Calu3 (cell line): Measurements from ENCODE around the gene STK36. TPM values are rescaled to one million over a fixed set of nuclear protein-coding genes. Genes with fewer than 3 reads are reported as not detected.

Source experiments
- BruUV-seq: library from RNA; stranded (reverse); fragments of 400-500 nt; replicated peaks from 2 replicates; lab custom pipeline; 2021; lab: Mats Ljungman, UMichigan
- CTCF ChIA-PET: fragments of 300-600 bp; sonication (Branson Sonifier 250); formaldehyde crosslinking; loops from one replicate; lab custom pipeline; 2022; ENCODE audit warnings: antibody characterized with exemption; lab: Charles Lee
- DNase-seq: peaks from one replicate; pipeline ENCODE4 v3.0.0; 2022
- H3K27ac Mint-ChIP-seq: one replicate; pipeline ENCODE4 v1.8.0; 2022; ENCODE audit warnings: mixed read lengths; ENCODE audit not compliant: unreplicated experiment
- H3K27me3 Mint-ChIP-seq: one replicate; pipeline ENCODE4 v1.8.0; 2022; ENCODE audit warnings: mixed read lengths; ENCODE audit not compliant: unreplicated experiment
- H3K36me3 Mint-ChIP-seq: one replicate; pipeline ENCODE4 v1.8.0; 2022; ENCODE audit warnings: mild to moderate bottlenecking, moderate library complexity, mixed read lengths; ENCODE audit not compliant: insufficient read depth, unreplicated experiment
- H3K4me1 Mint-ChIP-seq: one replicate; pipeline ENCODE4 v1.8.0; 2022; ENCODE audit warnings: mild to moderate bottlenecking, low read depth, mixed read lengths; ENCODE audit not compliant: unreplicated experiment
- H3K4me3 Mint-ChIP-seq: one replicate; pipeline ENCODE4 v1.8.0; 2022; ENCODE audit warnings: mild to moderate bottlenecking, low read depth, moderate library complexity, mixed read lengths; ENCODE audit not compliant: unreplicated experiment
- H3K9me3 Mint-ChIP-seq: one replicate; pipeline ENCODE4 v1.8.0; 2022; ENCODE audit warnings: low read depth, mixed read lengths; ENCODE audit not compliant: unreplicated experiment
- CTCF ChIP-seq: fragments of 200-600 bp; IDR thresholded peaks from one replicate; pipeline ENCODE4 v1.8.0; 2022; ENCODE audit warnings: antibody characterized with exemption; ENCODE audit not compliant: unreplicated experiment
- intact Hi-C: fragments of 100-400 bp; cut with micrococcal nuclease; formaldehyde crosslinking; loops from one replicate; pipeline ENCODE4 v1.10.0; 2022; ENCODE audit not compliant: unreplicated experiment
- total RNA-seq: library from RNA; stranded (reverse); gene quantifications from 2 replicates; pipeline ENCODE4 v1.2.3, GENCODE V29; 2022

STK36 gene
- total RNA-seq, 1 experiment from 2014 or later: 42.4 TPM

GRCh38 chr2:218710687-218711549, 39.0 kb downstream of the STK36 start, which contains the start of gene TTLL4:
Gene TTLL4 (plus strand): TSS chr2:218710835. CDS start chr2:218737677, 26,842 bp downstream.
- TF ChIP-seq CTCF: peak; percentile 86
- DNase-seq: peak; percentile 98
- Mint-ChIP-seq H3K36me3 (peaks cover 21% of the 10 kb centered on the region), H3K27me3 (no peaks in the 10 kb centered on the region), H3K4me3 (peak within 1 kb of the TSS; percentile 79), H3K4me1 (peaks cover 20% of the 10 kb centered on the region), H3K27ac (peak within 1 kb of the TSS; percentile 90), H3K9me3 (no peaks in the 10 kb centered on the region)
- CTCF ChIA-PET: interaction anchor here (0.6 to 1.9 kb wide), 11 partner anchors 12 to 1027 kb away, joined by 3 to 15 read pairs (median 5); partner anchors contain the start of genes CYP27A1, RNF25, STK36 and ZNF142
- BruUV-seq: no TSS peak
- intact Hi-C loops: loop anchor here (5.0 kb wide), 1 partner anchor 136 kb away; no protein-coding TSS in a partner anchor

- Mint-ChIP-seq H3K4me1 (peaks cover 20% of the 10 kb centered on the region), H3K27me3 (no peaks in the 10 kb centered on the region), H3K9me3 (no peaks in the 10 kb centered on the region), H3K27ac (peak overlapping the region; percentile 90), H3K36me3 (peaks cover 21% of the 10 kb centered on the region), H3K4me3 (peak overlapping the region; percentile 79)
- intact Hi-C loops: loop anchor here (5.0 kb wide), 1 partner anchor 136 kb away; no protein-coding TSS in a partner anchor
- no peak for TF ChIP-seq CTCF
- BruUV-seq: TSS peak; percentile 80
- no peak for DNase-seq
- CTCF ChIA-PET: interaction anchor here (1.5 to 1.9 kb wide), 3 partner anchors 20 to 136 kb away, joined by 8 to 15 read pairs (median 11); no protein-coding TSS in a partner anchor
Observed at GRCh38 chr2:218711550-218711929, 39.7 kb downstream of the STK36 start.

GRCh38 chr2:218713922-218714321, 42.0 kb downstream of the STK36 start:
- no TSS peak for BruUV-seq
- intact Hi-C loops: loop anchor here (5.0 kb wide), 1 partner anchor 133 kb away; no protein-coding TSS in a partner anchor
- H3K27me3 Mint-ChIP-seq: no peaks in the 10 kb centered on the region
- TF ChIP-seq CTCF: no peak
- CTCF ChIA-PET: interaction anchor here (1.1 kb wide), 1 partner anchor 9 kb away, joined by 3 read pairs; no protein-coding TSS in a partner anchor
- H3K4me1 Mint-ChIP-seq: peaks cover 31% of the 10 kb centered on the region
- no peaks in the 10 kb centered on the region for H3K9me3 Mint-ChIP-seq
- no peak overlapping the region for H3K4me3 Mint-ChIP-seq
- peaks cover 33% of the 10 kb centered on the region for H3K36me3 Mint-ChIP-seq
- no peak for DNase-seq
- no peak overlapping the region for H3K27ac Mint-ChIP-seq

GRCh38 chr2:218716070-218716469, 44.2 kb downstream of the STK36 start:
- no TSS peak for BruUV-seq
- TF ChIP-seq CTCF: no peak
- intact Hi-C loops: loop anchor here (2.0 kb wide), 1 partner anchor 29 kb away; no protein-coding TSS in a partner anchor
- peaks cover 36% of the 10 kb centered on the region for H3K36me3 Mint-ChIP-seq
- DNase-seq: no peak
- CTCF ChIA-PET: no interaction called here
- no peaks in the 10 kb centered on the region for H3K27me3 Mint-ChIP-seq
- H3K27ac Mint-ChIP-seq: no peak overlapping the region
- H3K4me3 Mint-ChIP-seq: no peak overlapping the region
- peaks cover 46% of the 10 kb centered on the region for H3K4me1 Mint-ChIP-seq
- H3K9me3 Mint-ChIP-seq: no peaks in the 10 kb centered on the region
